Measurements from ENCODE around the gene ETF1. TPM values are rescaled to one million over a fixed set of nuclear protein-coding genes. Genes with fewer than 3 reads are reported as not detected.

Gene ETF1
- total and polyA plus RNA-seq, 9 of the 15 experiments (the other 6 are each of a cell fraction or from before 2014, with no cell fraction given), result 53.7 to 209 (median 164) TPM

- no peak for TF ChIP-seq ARID4B (CRISPR knock-in tag; IDR thresholded peaks at IDR 0.05)
- no peak for TF ChIP-seq EP300 (IDR thresholded peaks at IDR 0.05; ENCODE audit: low read length)
- no peak for TF ChIP-seq SMARCC2 (IDR thresholded peaks at IDR 0.05; ENCODE audit: low read depth)
- TF ChIP-seq POLR2A (conservative IDR thresholded peaks at IDR 0.05), result peak; percentile 31; the same call in 1 of the 2 replicates
- no peak for TF ChIP-seq ZBTB12 (CRISPR knock-in tag; IDR thresholded peaks at IDR 0.05)
- no peak for TF ChIP-seq ATF1 (CRISPR knock-in tag; IDR thresholded peaks at IDR 0.05)
- no peak for TF ChIP-seq ATF1 (tag; IDR thresholded peaks at IDR 0.05)
- TF ChIP-seq RB1 (IDR thresholded peaks at IDR 0.05; ENCODE audit: low read depth), result no peak
- no peak for TF ChIP-seq ZNF175 (CRISPR knock-in tag; IDR thresholded peaks at IDR 0.05; ENCODE audit: low read depth)
- TF ChIP-seq, protein P1, sequence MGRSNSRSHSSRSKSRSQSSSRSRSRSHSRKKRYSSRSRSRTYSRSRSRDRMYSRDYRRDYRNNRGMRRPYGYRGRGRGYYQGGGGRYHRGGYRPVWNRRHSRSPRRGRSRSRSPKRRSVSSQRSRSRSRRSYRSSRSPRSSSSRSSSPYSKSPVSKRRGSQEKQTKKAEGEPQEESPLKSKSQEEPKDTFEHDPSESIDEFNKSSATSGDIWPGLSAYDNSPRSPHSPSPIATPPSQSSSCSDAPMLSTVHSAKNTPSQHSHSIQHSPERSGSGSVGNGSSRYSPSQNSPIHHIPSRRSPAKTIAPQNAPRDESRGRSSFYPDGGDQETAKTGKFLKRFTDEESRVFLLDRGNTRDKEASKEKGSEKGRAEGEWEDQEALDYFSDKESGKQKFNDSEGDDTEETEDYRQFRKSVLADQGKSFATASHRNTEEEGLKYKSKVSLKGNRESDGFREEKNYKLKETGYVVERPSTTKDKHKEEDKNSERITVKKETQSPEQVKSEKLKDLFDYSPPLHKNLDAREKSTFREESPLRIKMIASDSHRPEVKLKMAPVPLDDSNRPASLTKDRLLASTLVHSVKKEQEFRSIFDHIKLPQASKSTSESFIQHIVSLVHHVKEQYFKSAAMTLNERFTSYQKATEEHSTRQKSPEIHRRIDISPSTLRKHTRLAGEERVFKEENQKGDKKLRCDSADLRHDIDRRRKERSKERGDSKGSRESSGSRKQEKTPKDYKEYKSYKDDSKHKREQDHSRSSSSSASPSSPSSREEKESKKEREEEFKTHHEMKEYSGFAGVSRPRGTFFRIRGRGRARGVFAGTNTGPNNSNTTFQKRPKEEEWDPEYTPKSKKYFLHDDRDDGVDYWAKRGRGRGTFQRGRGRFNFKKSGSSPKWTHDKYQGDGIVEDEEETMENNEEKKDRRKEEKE (IDR thresholded peaks at IDR 0.05; ENCODE audit: borderline replicate concordance in 1 of 2, control insufficient read depth in 1 of 2, low read depth in 2 of 2, low read length in 1 of 2), result peak in 1 of 2 experiments; percentile 20; a peak in 1 of 4 replicates
- TF ChIP-seq CTCF (IDR thresholded peaks at IDR 0.05 in 2 of 3, conservative IDR thresholded peaks at IDR 0.05 in 1 of 3; ENCODE audit: insufficient read depth in 2 of 3, low read depth in 1 of 3, low read length in 3 of 3), result peak; percentile 53 to 61 (median 58)
- TF ChIP-seq, protein P2, sequence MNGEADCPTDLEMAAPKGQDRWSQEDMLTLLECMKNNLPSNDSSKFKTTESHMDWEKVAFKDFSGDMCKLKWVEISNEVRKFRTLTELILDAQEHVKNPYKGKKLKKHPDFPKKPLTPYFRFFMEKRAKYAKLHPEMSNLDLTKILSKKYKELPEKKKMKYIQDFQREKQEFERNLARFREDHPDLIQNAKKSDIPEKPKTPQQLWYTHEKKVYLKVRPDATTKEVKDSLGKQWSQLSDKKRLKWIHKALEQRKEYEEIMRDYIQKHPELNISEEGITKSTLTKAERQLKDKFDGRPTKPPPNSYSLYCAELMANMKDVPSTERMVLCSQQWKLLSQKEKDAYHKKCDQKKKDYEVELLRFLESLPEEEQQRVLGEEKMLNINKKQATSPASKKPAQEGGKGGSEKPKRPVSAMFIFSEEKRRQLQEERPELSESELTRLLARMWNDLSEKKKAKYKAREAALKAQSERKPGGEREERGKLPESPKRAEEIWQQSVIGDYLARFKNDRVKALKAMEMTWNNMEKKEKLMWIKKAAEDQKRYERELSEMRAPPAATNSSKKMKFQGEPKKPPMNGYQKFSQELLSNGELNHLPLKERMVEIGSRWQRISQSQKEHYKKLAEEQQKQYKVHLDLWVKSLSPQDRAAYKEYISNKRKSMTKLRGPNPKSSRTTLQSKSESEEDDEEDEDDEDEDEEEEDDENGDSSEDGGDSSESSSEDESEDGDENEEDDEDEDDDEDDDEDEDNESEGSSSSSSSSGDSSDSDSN (IDR thresholded peaks at IDR 0.05; ENCODE audit: borderline replicate concordance in 1 of 2, low read depth in 2 of 2, low read length in 2 of 2), result no peak
- peak; percentile 55 for TF ChIP-seq ZNF316 (IDR thresholded peaks at IDR 0.05)
- peak; percentile 39; the same call in 1 of the 2 replicates for TF ChIP-seq RBFOX2 (IDR thresholded peaks at IDR 0.05; ENCODE audit: low read depth, low read length)
Observed at GRCh38 chr5:138536665-138537315, 6.2 kb downstream of the ETF1 start (continued).
